ENCODE measurements around the gene SENP6. TPM values are rescaled to one million over a fixed set of nuclear protein-coding genes. Genes with fewer than 3 reads are reported as not detected.
A peak's percentile ranks its signal among the peaks of the same experiment; 100 is the strongest.

SENP6 gene
- total RNA-seq, 1 donor from 2014 or later = 202 TPM

- no peak overlapping the region for H3K9ac ChIP-seq
- DNase-seq (ENCODE audit: low spot score) = no peak
- H3K27ac ChIP-seq = peak overlapping the region; percentile 33
- H3K4me2 ChIP-seq = no peak overlapping the region
- Mint-ChIP-seq H3K4me1 (peaks cover under 1% of the 10 kb centered on the region), H3K27ac (no peak overlapping the region), H3K4me3 (no peak overlapping the region), H3K36me3 (peaks cover 55% of the 10 kb centered on the region), H3K27me3 (ENCODE audit: insufficient read depth, low read depth) (no peaks in the 10 kb centered on the region), H3K9me3 (peaks cover 48% of the 10 kb centered on the region)
- H4K20me1 ChIP-seq (ENCODE audit: low read depth) = peaks cover 60% of the 10 kb centered on the region
- no peak overlapping the region for H3K4me3 ChIP-seq
- H3K9me3 ChIP-seq (ENCODE audit: low read depth) = no peaks in the 10 kb centered on the region
- TF ChIP-seq CTCF (IDR thresholded peaks at IDR 0.05) (no peak), EZH2 (IDR thresholded peaks at IDR 0.05) (no peak), EZH2phosphoT487 (IDR thresholded peaks at IDR 0.05) (no peak)
- H3F3A ChIP-seq (ENCODE audit: low read depth) = no peaks in the 10 kb centered on the region
- H2AFZ ChIP-seq (replicated peaks) = no peak overlapping the region
- H3K27me3 ChIP-seq = no peaks in the 10 kb centered on the region
- H3K36me3 ChIP-seq = no peaks in the 10 kb centered on the region
- H3K79me2 ChIP-seq (ENCODE audit: low read depth) = peaks cover 100% of the 10 kb centered on the region
- peaks cover 18% of the 10 kb centered on the region for H3K4me1 ChIP-seq
Observed at GRCh38 chr6:75611702-75612375, 10.2 kb downstream of the SENP6 start.

GRCh38 chr6:75612434-75612833 is 10.8 kb downstream of the SENP6 start:
- H3K9me3 Mint-ChIP-seq = peaks cover 50% of the 10 kb centered on the region
- no peaks in the 10 kb centered on the region for H3K27me3 Mint-ChIP-seq (ENCODE audit: insufficient read depth, low read depth)
- peaks cover 54% of the 10 kb centered on the region for H4K20me1 ChIP-seq (ENCODE audit: low read depth)
- H3K4me2 ChIP-seq = no peak overlapping the region
- no peaks in the 10 kb centered on the region for H3F3A ChIP-seq (ENCODE audit: low read depth)
- H3K4me1 ChIP-seq = peaks cover 18% of the 10 kb centered on the region
- H3K36me3 ChIP-seq = no peaks in the 10 kb centered on the region
- no peak for DNase-seq (ENCODE audit: low spot score)
- H3K27ac Mint-ChIP-seq = no peak overlapping the region
- H3K36me3 Mint-ChIP-seq = peaks cover 55% of the 10 kb centered on the region
- H2AFZ ChIP-seq (replicated peaks) = no peak overlapping the region
- H3K4me3 ChIP-seq = no peak overlapping the region
- H3K9me3 ChIP-seq (ENCODE audit: low read depth) = no peaks in the 10 kb centered on the region
- H3K4me1 Mint-ChIP-seq = no peaks in the 10 kb centered on the region
- no peak overlapping the region for H3K9ac ChIP-seq
- H3K27ac ChIP-seq = no peak overlapping the region
- H3K27me3 ChIP-seq = no peaks in the 10 kb centered on the region
- TF ChIP-seq CTCF (IDR thresholded peaks at IDR 0.05) (no peak), EZH2 (IDR thresholded peaks at IDR 0.05) (no peak), EZH2phosphoT487 (IDR thresholded peaks at IDR 0.05) (no peak)
- H3K4me3 Mint-ChIP-seq = no peak overlapping the region
- H3K79me2 ChIP-seq (ENCODE audit: low read depth) = peaks cover 100% of the 10 kb centered on the region

- no peaks in the 10 kb centered on the region for H3K27me3 Mint-ChIP-seq (ENCODE audit: insufficient read depth, low read depth)
- H2AFZ ChIP-seq (replicated peaks) = no peak overlapping the region
- H3K27me3 ChIP-seq = no peaks in the 10 kb centered on the region
- H3K9me3 ChIP-seq (ENCODE audit: low read depth) = peaks cover 1% of the 10 kb centered on the region
- H3K9ac ChIP-seq = no peak overlapping the region
- H3K36me3 Mint-ChIP-seq = peaks cover 59% of the 10 kb centered on the region
- H4K20me1 ChIP-seq (ENCODE audit: low read depth) = peaks cover 49% of the 10 kb centered on the region
- no peak overlapping the region for H3K4me2 ChIP-seq
- H3K27ac ChIP-seq = no peak overlapping the region
- no peaks in the 10 kb centered on the region for H3K4me1 Mint-ChIP-seq
- H3K36me3 ChIP-seq = peaks cover 3% of the 10 kb centered on the region
- TF ChIP-seq EZH2 (IDR thresholded peaks at IDR 0.05) = no peak
- TF ChIP-seq EZH2phosphoT487 (IDR thresholded peaks at IDR 0.05) = no peak
- no peak for TF ChIP-seq CTCF (IDR thresholded peaks at IDR 0.05)
- no peak overlapping the region for H3K4me3 Mint-ChIP-seq
- no peak overlapping the region for H3K27ac Mint-ChIP-seq
- H3K9me3 Mint-ChIP-seq = peaks cover 55% of the 10 kb centered on the region
- H3K4me1 ChIP-seq = peaks cover 18% of the 10 kb centered on the region
- DNase-seq (ENCODE audit: low spot score) = no peak
- H3K4me3 ChIP-seq = no peak overlapping the region
- peaks cover 100% of the 10 kb centered on the region for H3K79me2 ChIP-seq (ENCODE audit: low read depth)
- no peaks in the 10 kb centered on the region for H3F3A ChIP-seq (ENCODE audit: low read depth)
Observed at GRCh38 chr6:75613056-75613501, 11.4 kb downstream of the SENP6 start.
